HL-60 (cell line): ENCODE measurements around the gene ANAPC1.
"Not testable (repeated sequence)": the region's sequence is repeated elsewhere in the genome, so short reads cannot be mapped to it uniquely, and the experiment has no call there.

Source experiments
- POLR2AphosphoS5 ChIP-seq: IDR thresholded peaks from 2 replicates; pipeline ENCODE4 v1.6.1; 2012; ENCODE audit warnings: low read depth
- SPI1 ChIP-seq: IDR thresholded peaks from 2 replicates; pipeline ENCODE4 v1.6.1; 2012; ENCODE audit warnings: low read depth, mild to moderate bottlenecking, borderline replicate concordance
- TF ChIP-seq, protein P1 (sequence below): IDR thresholded peaks from one replicate; pipeline ENCODE4 v1.5.1; 2011; ENCODE audit warnings: low read length, control low read depth, inconsistent platforms; ENCODE audit not compliant: insufficient read depth
- TF ChIP-seq, protein P2 (sequence below): IDR thresholded peaks from 2 replicates; pipeline ENCODE4 v1.6.1; 2012; ENCODE audit warnings: low read depth; ENCODE audit not compliant: insufficient replicate concordance

DNA sequence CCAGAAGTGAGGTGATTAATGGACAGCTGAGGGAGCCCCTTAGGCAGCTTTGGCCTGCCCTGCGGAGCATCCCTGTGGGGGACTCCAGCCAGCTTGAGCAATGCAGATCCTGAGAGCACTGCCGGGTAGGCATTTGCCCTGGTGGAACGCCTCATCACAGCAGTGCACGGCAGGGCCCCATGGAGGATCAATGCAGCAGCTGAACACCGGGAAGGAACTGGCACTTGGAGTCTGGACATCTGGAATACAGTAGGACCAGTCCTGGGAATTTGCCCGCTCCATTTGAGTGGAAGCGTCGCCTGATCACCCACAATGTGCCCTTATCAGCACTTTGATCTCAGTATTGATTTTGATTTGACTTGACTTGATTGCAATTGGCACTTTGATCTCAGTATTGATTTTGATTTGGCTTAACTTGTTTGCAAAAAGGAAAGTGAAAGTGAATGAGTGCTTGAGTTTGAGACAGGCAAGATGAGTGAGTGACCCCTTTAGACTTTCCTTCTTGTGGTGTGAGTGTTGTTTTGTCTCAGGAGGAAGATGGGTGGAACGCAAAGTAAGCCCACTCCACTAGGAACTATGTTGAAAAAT, 123.2 kb downstream of the ANAPC1 start:
- TF ChIP-seq, protein P1, sequence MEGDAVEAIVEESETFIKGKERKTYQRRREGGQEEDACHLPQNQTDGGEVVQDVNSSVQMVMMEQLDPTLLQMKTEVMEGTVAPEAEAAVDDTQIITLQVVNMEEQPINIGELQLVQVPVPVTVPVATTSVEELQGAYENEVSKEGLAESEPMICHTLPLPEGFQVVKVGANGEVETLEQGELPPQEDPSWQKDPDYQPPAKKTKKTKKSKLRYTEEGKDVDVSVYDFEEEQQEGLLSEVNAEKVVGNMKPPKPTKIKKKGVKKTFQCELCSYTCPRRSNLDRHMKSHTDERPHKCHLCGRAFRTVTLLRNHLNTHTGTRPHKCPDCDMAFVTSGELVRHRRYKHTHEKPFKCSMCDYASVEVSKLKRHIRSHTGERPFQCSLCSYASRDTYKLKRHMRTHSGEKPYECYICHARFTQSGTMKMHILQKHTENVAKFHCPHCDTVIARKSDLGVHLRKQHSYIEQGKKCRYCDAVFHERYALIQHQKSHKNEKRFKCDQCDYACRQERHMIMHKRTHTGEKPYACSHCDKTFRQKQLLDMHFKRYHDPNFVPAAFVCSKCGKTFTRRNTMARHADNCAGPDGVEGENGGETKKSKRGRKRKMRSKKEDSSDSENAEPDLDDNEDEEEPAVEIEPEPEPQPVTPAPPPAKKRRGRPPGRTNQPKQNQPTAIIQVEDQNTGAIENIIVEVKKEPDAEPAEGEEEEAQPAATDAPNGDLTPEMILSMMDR, result not testable (repeated sequence)
- TF ChIP-seq, protein P2, sequence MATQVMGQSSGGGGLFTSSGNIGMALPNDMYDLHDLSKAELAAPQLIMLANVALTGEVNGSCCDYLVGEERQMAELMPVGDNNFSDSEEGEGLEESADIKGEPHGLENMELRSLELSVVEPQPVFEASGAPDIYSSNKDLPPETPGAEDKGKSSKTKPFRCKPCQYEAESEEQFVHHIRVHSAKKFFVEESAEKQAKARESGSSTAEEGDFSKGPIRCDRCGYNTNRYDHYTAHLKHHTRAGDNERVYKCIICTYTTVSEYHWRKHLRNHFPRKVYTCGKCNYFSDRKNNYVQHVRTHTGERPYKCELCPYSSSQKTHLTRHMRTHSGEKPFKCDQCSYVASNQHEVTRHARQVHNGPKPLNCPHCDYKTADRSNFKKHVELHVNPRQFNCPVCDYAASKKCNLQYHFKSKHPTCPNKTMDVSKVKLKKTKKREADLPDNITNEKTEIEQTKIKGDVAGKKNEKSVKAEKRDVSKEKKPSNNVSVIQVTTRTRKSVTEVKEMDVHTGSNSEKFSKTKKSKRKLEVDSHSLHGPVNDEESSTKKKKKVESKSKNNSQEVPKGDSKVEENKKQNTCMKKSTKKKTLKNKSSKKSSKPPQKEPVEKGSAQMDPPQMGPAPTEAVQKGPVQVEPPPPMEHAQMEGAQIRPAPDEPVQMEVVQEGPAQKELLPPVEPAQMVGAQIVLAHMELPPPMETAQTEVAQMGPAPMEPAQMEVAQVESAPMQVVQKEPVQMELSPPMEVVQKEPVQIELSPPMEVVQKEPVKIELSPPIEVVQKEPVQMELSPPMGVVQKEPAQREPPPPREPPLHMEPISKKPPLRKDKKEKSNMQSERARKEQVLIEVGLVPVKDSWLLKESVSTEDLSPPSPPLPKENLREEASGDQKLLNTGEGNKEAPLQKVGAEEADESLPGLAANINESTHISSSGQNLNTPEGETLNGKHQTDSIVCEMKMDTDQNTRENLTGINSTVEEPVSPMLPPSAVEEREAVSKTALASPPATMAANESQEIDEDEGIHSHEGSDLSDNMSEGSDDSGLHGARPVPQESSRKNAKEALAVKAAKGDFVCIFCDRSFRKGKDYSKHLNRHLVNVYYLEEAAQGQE, result not testable (repeated sequence)
- TF ChIP-seq POLR2AphosphoS5, SPI1: not testable (repeated sequence)
